Measurements from ENCODE around the gene PPP1R36.
"Not testable (repeated sequence)": the region's sequence is repeated elsewhere in the genome, so short reads cannot be mapped to it uniquely, and the experiment has no call there.

Gene PPP1R36

GRCh38 chr14:64556526-64556925, 6.8 kb downstream of the PPP1R36 start:
- Histone ChIP-seq H3K9me3 (ENCODE audit: severe bottlenecking) (no peaks in the 10 kb centered on the region), H3K36me3 (no peaks in the 10 kb centered on the region), H3K27ac (no peak overlapping the region), H3K27me3 (ENCODE audit: insufficient read depth, low read depth, severe bottlenecking) (no peaks in the 10 kb centered on the region), H3K4me3 (ENCODE audit: low read depth, low read length) (no peak overlapping the region)
- DNase-seq, result no peak
- no peak for TF ChIP-seq CTCF (IDR thresholded peaks at IDR 0.05; ENCODE audit: low read depth, low read length)

- H3K27me3 ChIP-seq (ENCODE audit: insufficient read depth, low read depth, severe bottlenecking); H3K27ac ChIP-seq; H3K9me3 ChIP-seq (ENCODE audit: severe bottlenecking); H3K4me3 ChIP-seq (ENCODE audit: low read depth, low read length); H3K36me3 ChIP-seq; DNase-seq: not testable (repeated sequence)
Observed at GRCh38 chr14:64558216-64558615, 8.5 kb downstream of the PPP1R36 start.

GRCh38 chr14:64561631-64562030, 11.9 kb downstream of the PPP1R36 start:
- H3K27ac ChIP-seq, result no peak overlapping the region
- H3K36me3 ChIP-seq, result no peaks in the 10 kb centered on the region
- H3K9me3 ChIP-seq (ENCODE audit: severe bottlenecking), result no peaks in the 10 kb centered on the region
- no peak for DNase-seq
- no peaks in the 10 kb centered on the region for H3K27me3 ChIP-seq (ENCODE audit: insufficient read depth, low read depth, severe bottlenecking)
- H3K4me3 ChIP-seq (ENCODE audit: low read depth, low read length), result no peak overlapping the region
- no peak for TF ChIP-seq CTCF (IDR thresholded peaks at IDR 0.05; ENCODE audit: low read depth, low read length)

GRCh38 chr14:64562436-64562835, 12.7 kb downstream of the PPP1R36 start:
- no peak for TF ChIP-seq CTCF (IDR thresholded peaks at IDR 0.05; ENCODE audit: low read depth, low read length)
- Histone ChIP-seq H3K9me3 (ENCODE audit: severe bottlenecking) (no peaks in the 10 kb centered on the region), H3K27me3 (ENCODE audit: insufficient read depth, low read depth, severe bottlenecking) (no peaks in the 10 kb centered on the region), H3K4me3 (ENCODE audit: low read depth, low read length) (no peak overlapping the region), H3K36me3 (no peaks in the 10 kb centered on the region), H3K27ac (no peak overlapping the region)
- DNase-seq, result no peak

- Histone ChIP-seq H3K4me3 (ENCODE audit: low read depth, low read length) (no peak overlapping the region), H3K27ac (no peak overlapping the region), H3K9me3 (ENCODE audit: severe bottlenecking) (no peaks in the 10 kb centered on the region), H3K36me3 (no peaks in the 10 kb centered on the region), H3K27me3 (ENCODE audit: insufficient read depth, low read depth, severe bottlenecking) (no peaks in the 10 kb centered on the region)
- DNase-seq, result no peak
- TF ChIP-seq CTCF (IDR thresholded peaks at IDR 0.05; ENCODE audit: low read depth, low read length), result no peak
Observed at GRCh38 chr14:64563696-64564095, 13.9 kb downstream of the PPP1R36 start.

GRCh38 chr14:64566651-64567122, 16.9 kb downstream of the PPP1R36 start:
- no peak for TF ChIP-seq CTCF (IDR thresholded peaks at IDR 0.05; ENCODE audit: low read depth, low read length)
- Histone ChIP-seq H3K9me3 (ENCODE audit: severe bottlenecking) (no peaks in the 10 kb centered on the region), H3K27me3 (ENCODE audit: insufficient read depth, low read depth, severe bottlenecking) (no peaks in the 10 kb centered on the region), H3K27ac (no peak overlapping the region), H3K4me3 (ENCODE audit: low read depth, low read length) (no peak overlapping the region), H3K36me3 (no peaks in the 10 kb centered on the region)
- DNase-seq, result no peak
